ENCODE data around the gene MANBA. TPM values are rescaled to one million over a fixed set of nuclear protein-coding genes. Genes with fewer than 3 reads are reported as not detected.

MANBA gene
- total RNA-seq: 92.2 and 117 TPM in 2 replicates

GRCh38 chr4:102760645-102761295, at the start of gene MANBA:
TSS of gene MANBA (minus strand) at chr4:102760968. CDS start at chr4:102760894, 74 bp downstream.

Other genes starting within 250 kb of the MANBA start
- gene UBE2D3, start 66.6 kb upstream of the MANBA start, total RNA-seq: 264 and 329 TPM in 2 replicates
- 34.0 and 45.0 TPM in 2 replicates for gene CISD2, start 108.0 kb upstream of the MANBA start, total RNA-seq